SU-DHL-6 (cell line): ENCODE results near the gene LINGO1.

Experiments
- H2AFZ ChIP-seq: fragments of 200-600 bp; sonication (generic); 2 replicates; pipeline ENCODE4 v1.6.1; 2014; ENCODE audit warnings: low read depth, mild to moderate bottlenecking, moderate library complexity, mixed read lengths, antibody characterized with exemption, low read length; ENCODE audit not compliant: severe bottlenecking
- H3F3A ChIP-seq: fragments of 200-600 bp; shearing (Covaris generic); 2 replicates; pipeline ENCODE4 v1.6.0; 2016; ENCODE audit warnings: antibody characterized with exemption, mild to moderate bottlenecking; ENCODE audit not compliant: insufficient read depth
- H3K27ac ChIP-seq: fragments of 200-600 bp; sonication (generic); 2 replicates; pipeline ENCODE4 v1.5.1; 2016; ENCODE audit warnings: low read depth, mild to moderate bottlenecking, low read length, moderate library complexity, mixed read lengths
- H3K27me3 ChIP-seq: fragments of 200-600 bp; sonication (generic), shearing (Covaris generic); 2 replicates; pipeline ENCODE4 v1.6.0; 2014; ENCODE audit warnings: mild to moderate bottlenecking, low read length
- H3K36me3 ChIP-seq: fragments of 200-600 bp; sonication (generic); 2 replicates; pipeline ENCODE4 v1.6.1; 2014; ENCODE audit warnings: mild to moderate bottlenecking, low read length, mixed read lengths
- H3K4me2 ChIP-seq: fragments of 300-600, 200-600 bp; shearing (Covaris generic), sonication (generic); 2 replicates; pipeline ENCODE4 v1.6.0; 2014; ENCODE audit warnings: low read length, low read depth, mild to moderate bottlenecking; ENCODE audit not compliant: poor library complexity, severe bottlenecking
- H3K4me3 ChIP-seq: fragments of 200-600 bp; sonication (generic); 2 replicates; pipeline ENCODE4 v1.5.1; 2014; ENCODE audit warnings: antibody characterized with exemption, low read length, mild to moderate bottlenecking, mixed read lengths; ENCODE audit not compliant: insufficient read depth, poor library complexity, severe bottlenecking
- H3K79me2 ChIP-seq: fragments of 200-600 bp; sonication (generic); 2 replicates; pipeline ENCODE4 v1.6.1; 2014; ENCODE audit warnings: mild to moderate bottlenecking, low read length, moderate library complexity; ENCODE audit not compliant: insufficient read depth
- H3K9ac ChIP-seq: fragments of 200-600 bp; sonication (generic); 2 replicates; pipeline ENCODE4 v1.7.0; 2014; ENCODE audit warnings: mild to moderate bottlenecking, low read length
- H3K9me2 ChIP-seq: fragments of 200-600 bp; sonication (generic); replicated peaks from 2 replicates; pipeline ENCODE4 v1.6.1; 2014; ENCODE audit warnings: low read length; ENCODE audit not compliant: insufficient read depth
- H3K9me3 ChIP-seq: fragments of 200-600 bp; sonication (generic); 2 replicates; pipeline ENCODE4 v1.6.1; 2014; ENCODE audit warnings: low read length, mixed read lengths; ENCODE audit not compliant: insufficient read depth
- H4K20me1 ChIP-seq: fragments of 200-600 bp; sonication (generic); 2 replicates; pipeline ENCODE4 v1.6.1; 2014; ENCODE audit warnings: low read depth, mild to moderate bottlenecking, antibody characterized with exemption, low read length, moderate library complexity, mixed read lengths
- CTCF ChIP-seq: fragments of 200-600 bp; sonication (generic); IDR thresholded peaks from one replicate; pipeline ENCODE4 v1.5.1; 2017; ENCODE audit warnings: antibody characterized with exemption, mild to moderate bottlenecking, low read length, moderate library complexity; ENCODE audit not compliant: insufficient read depth, poor library complexity, severe bottlenecking
- EZH2phosphoT487 ChIP-seq: fragments of 200-600 bp; sonication (generic), shearing (Covaris generic); conservative IDR thresholded peaks from 2 replicates; pipeline ENCODE4 v1.6.1; 2018; ENCODE audit warnings: mild to moderate bottlenecking, antibody characterized with exemption, low read length, moderate library complexity, mixed read lengths

The LINGO1 gene

GRCh38 chr15:77669896-77670295 lies 37.2 kb upstream of the LINGO1 start:
- Histone ChIP-seq H2AFZ (no peak overlapping the region), H4K20me1 (no peaks in the 10 kb centered on the region), H3K9me2 (no peaks in the 10 kb centered on the region), H3K4me2 (no peak overlapping the region), H3K79me2 (no peaks in the 10 kb centered on the region), H3F3A (no peaks in the 10 kb centered on the region), H3K9me3 (no peaks in the 10 kb centered on the region), H3K27ac (no peak overlapping the region), H3K4me3 (no peak overlapping the region), H3K36me3 (no peaks in the 10 kb centered on the region), H3K9ac (no peak overlapping the region), H3K27me3 (no peaks in the 10 kb centered on the region)
- TF ChIP-seq EZH2phosphoT487: no peak
- TF ChIP-seq CTCF: no peak

- no peaks in the 10 kb centered on the region for H3K79me2 ChIP-seq
- H3K9ac ChIP-seq: no peak overlapping the region
- no peak overlapping the region for H3K4me2 ChIP-seq
- H3K27ac ChIP-seq: no peak overlapping the region
- H3K4me3 ChIP-seq: no peak overlapping the region
- no peaks in the 10 kb centered on the region for H3K36me3 ChIP-seq
- no peaks in the 10 kb centered on the region for H3F3A ChIP-seq
- H3K9me3 ChIP-seq: no peaks in the 10 kb centered on the region
- no peak for TF ChIP-seq CTCF
- TF ChIP-seq EZH2phosphoT487: no peak
- H3K9me2 ChIP-seq: no peaks in the 10 kb centered on the region
- H3K27me3 ChIP-seq: no peaks in the 10 kb centered on the region
- no peaks in the 10 kb centered on the region for H4K20me1 ChIP-seq
- H2AFZ ChIP-seq: no peak overlapping the region
Measured at GRCh38 chr15:77667338-77668234, 34.9 kb upstream of the LINGO1 start.

DNA sequence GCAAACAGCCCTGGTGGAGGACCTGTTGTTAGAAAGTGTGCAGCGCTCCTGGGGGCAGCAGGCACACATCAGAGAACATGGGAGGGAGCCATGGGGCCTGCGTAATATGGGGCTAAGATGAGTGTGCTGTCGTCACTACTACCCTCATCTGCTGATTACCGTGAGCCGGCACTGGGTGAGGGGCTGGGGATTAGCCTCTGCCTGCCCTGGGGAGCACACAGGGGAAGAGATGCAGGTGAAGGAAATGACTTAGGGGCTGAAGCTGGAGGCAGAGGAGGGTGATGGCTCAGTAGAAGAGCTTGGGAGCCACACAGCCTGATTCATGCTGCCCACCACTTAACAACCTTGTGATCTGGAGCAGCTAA lies 33.6 kb upstream of the LINGO1 start:
- Histone ChIP-seq H3K4me3 (no peak overlapping the region), H3K9ac (no peak overlapping the region), H3K9me3 (no peaks in the 10 kb centered on the region), H4K20me1 (no peaks in the 10 kb centered on the region), H3K27me3 (no peaks in the 10 kb centered on the region), H3K27ac (no peak overlapping the region), H3F3A (no peaks in the 10 kb centered on the region), H3K79me2 (no peaks in the 10 kb centered on the region), H3K4me2 (no peak overlapping the region), H2AFZ (no peak overlapping the region), H3K9me2 (no peaks in the 10 kb centered on the region), H3K36me3 (no peaks in the 10 kb centered on the region)
- TF ChIP-seq EZH2phosphoT487: no peak
- no peak for TF ChIP-seq CTCF
